ENCODE results near the gene AATF. TPM values are rescaled to one million over a fixed set of nuclear protein-coding genes. Genes with fewer than 3 reads are reported as not detected.

Gene AATF
- total RNA-seq, 1 donor from 2014 or later, result 101 TPM

GRCh38 chr17:36980280-36980761, 31.6 kb downstream of the AATF start:
- Mint-ChIP-seq H3K4me1 (ENCODE audit: low read depth) (peaks cover 13% of the 10 kb centered on the region), H3K27ac (no peak overlapping the region), H3K9me3 (no peaks in the 10 kb centered on the region), H3K27me3 (ENCODE audit: low read depth) (no peaks in the 10 kb centered on the region), H3K4me3 (ENCODE audit: low read depth) (no peak overlapping the region), H3K36me3 (ENCODE audit: low read depth) (peaks cover 37% of the 10 kb centered on the region)
- DNase-seq (ENCODE audit: low spot score), result no peak
- intact Hi-C loops (cut with micrococcal nuclease), result no loop called here

GRCh38 chr17:36983618-36984017, 34.9 kb downstream of the AATF start:
- Mint-ChIP-seq H3K27me3 (ENCODE audit: low read depth) (no peaks in the 10 kb centered on the region), H3K9me3 (no peaks in the 10 kb centered on the region), H3K4me1 (ENCODE audit: low read depth) (peaks cover 6% of the 10 kb centered on the region), H3K36me3 (ENCODE audit: low read depth) (peaks cover 49% of the 10 kb centered on the region), H3K4me3 (ENCODE audit: low read depth) (no peak overlapping the region), H3K27ac (no peak overlapping the region)
- no peak for DNase-seq (ENCODE audit: low spot score)
- intact Hi-C loops (cut with micrococcal nuclease), result no loop called here

- H3K4me3 Mint-ChIP-seq (ENCODE audit: low read depth), result no peak overlapping the region
Measured at GRCh38 chr17:36989173-36989572, 40.4 kb downstream of the AATF start.

GRCh38 chr17:36992701-36993100, 43.9 kb downstream of the AATF start:
- Mint-ChIP-seq H3K27ac (no peak overlapping the region), H3K27me3 (ENCODE audit: low read depth) (no peaks in the 10 kb centered on the region), H3K4me1 (ENCODE audit: low read depth) (no peaks in the 10 kb centered on the region), H3K4me3 (ENCODE audit: low read depth) (no peak overlapping the region), H3K36me3 (ENCODE audit: low read depth) (peaks cover 74% of the 10 kb centered on the region), H3K9me3 (peaks cover 5% of the 10 kb centered on the region)
- DNase-seq (ENCODE audit: low spot score), result no peak
- intact Hi-C loops (cut with micrococcal nuclease), result no loop called here

More at GRCh38 chr17:36989173-36989572, 40.4 kb downstream of the AATF start:
- Mint-ChIP-seq H3K27ac (no peak overlapping the region), H3K27me3 (ENCODE audit: low read depth) (no peaks in the 10 kb centered on the region), H3K4me1 (ENCODE audit: low read depth) (no peaks in the 10 kb centered on the region), H3K36me3 (ENCODE audit: low read depth) (peaks cover 58% of the 10 kb centered on the region), H3K9me3 (no peaks in the 10 kb centered on the region)
- no peak for DNase-seq (ENCODE audit: low spot score)
- intact Hi-C loops (cut with micrococcal nuclease), result no loop called here

GRCh38 chr17:36993227-36993626, 44.5 kb downstream of the AATF start:
- Mint-ChIP-seq H3K27ac (no peak overlapping the region), H3K27me3 (ENCODE audit: low read depth) (no peaks in the 10 kb centered on the region), H3K36me3 (ENCODE audit: low read depth) (peaks cover 76% of the 10 kb centered on the region), H3K4me3 (ENCODE audit: low read depth) (no peak overlapping the region), H3K4me1 (ENCODE audit: low read depth) (no peaks in the 10 kb centered on the region), H3K9me3 (peaks cover 5% of the 10 kb centered on the region)
- no peak for DNase-seq (ENCODE audit: low spot score)
- intact Hi-C loops (cut with micrococcal nuclease), result no loop called here

GRCh38 chr17:36994438-36994837, 45.7 kb downstream of the AATF start:
- intact Hi-C loops (cut with micrococcal nuclease), result no loop called here
- H3K4me1 Mint-ChIP-seq (ENCODE audit: low read depth), result no peaks in the 10 kb centered on the region
- H3K4me3 Mint-ChIP-seq (ENCODE audit: low read depth), result no peak overlapping the region
- DNase-seq (ENCODE audit: low spot score), result no peak
- no peak overlapping the region for H3K27ac Mint-ChIP-seq
- H3K36me3 Mint-ChIP-seq (ENCODE audit: low read depth), result peaks cover 75% of the 10 kb centered on the region
- H3K27me3 Mint-ChIP-seq (ENCODE audit: low read depth), result no peaks in the 10 kb centered on the region
- H3K9me3 Mint-ChIP-seq, result peaks cover 6% of the 10 kb centered on the region

- Mint-ChIP-seq H3K36me3 (ENCODE audit: low read depth) (peaks cover 79% of the 10 kb centered on the region), H3K27me3 (ENCODE audit: low read depth) (no peaks in the 10 kb centered on the region), H3K9me3 (peaks cover 28% of the 10 kb centered on the region), H3K4me1 (ENCODE audit: low read depth) (no peaks in the 10 kb centered on the region), H3K4me3 (ENCODE audit: low read depth) (no peak overlapping the region), H3K27ac (no peak overlapping the region)
- intact Hi-C loops (cut with micrococcal nuclease), result no loop called here
- DNase-seq (ENCODE audit: low spot score), result no peak
Measured at GRCh38 chr17:36999471-36999870, 50.7 kb downstream of the AATF start.

- Mint-ChIP-seq H3K4me3 (ENCODE audit: low read depth) (no peak overlapping the region), H3K36me3 (ENCODE audit: low read depth) (peaks cover 13% of the 10 kb centered on the region), H3K27ac (no peak overlapping the region), H3K9me3 (no peaks in the 10 kb centered on the region), H3K4me1 (ENCODE audit: low read depth) (no peaks in the 10 kb centered on the region), H3K27me3 (ENCODE audit: low read depth) (no peaks in the 10 kb centered on the region)
- no peak for DNase-seq (ENCODE audit: low spot score)
- intact Hi-C loops (cut with micrococcal nuclease), result no loop called here
Measured at GRCh38 chr17:37016780-37017179, 68.0 kb downstream of the AATF start.

- no peak overlapping the region for H3K27ac Mint-ChIP-seq
- DNase-seq (ENCODE audit: low spot score), result no peak
- H3K36me3 Mint-ChIP-seq (ENCODE audit: low read depth), result peaks cover 19% of the 10 kb centered on the region
- H3K4me1 Mint-ChIP-seq (ENCODE audit: low read depth), result no peaks in the 10 kb centered on the region
- H3K27me3 Mint-ChIP-seq (ENCODE audit: low read depth), result no peaks in the 10 kb centered on the region
- intact Hi-C loops (cut with micrococcal nuclease), result no loop called here
- no peak overlapping the region for H3K4me3 Mint-ChIP-seq (ENCODE audit: low read depth)
- H3K9me3 Mint-ChIP-seq, result no peaks in the 10 kb centered on the region
Measured at GRCh38 chr17:37017404-37017803, 68.7 kb downstream of the AATF start.

- no peak overlapping the region for H3K27ac Mint-ChIP-seq
- H3K4me1 Mint-ChIP-seq (ENCODE audit: low read depth), result peaks cover 13% of the 10 kb centered on the region
- peaks cover 36% of the 10 kb centered on the region for H3K36me3 Mint-ChIP-seq (ENCODE audit: low read depth)
- DNase-seq (ENCODE audit: low spot score), result no peak
- H3K4me3 Mint-ChIP-seq (ENCODE audit: low read depth), result no peak overlapping the region
- H3K9me3 Mint-ChIP-seq, result no peaks in the 10 kb centered on the region
- intact Hi-C loops (cut with micrococcal nuclease), result no loop called here
- H3K27me3 Mint-ChIP-seq (ENCODE audit: low read depth), result no peaks in the 10 kb centered on the region
Measured at GRCh38 chr17:37019117-37019740, 70.5 kb downstream of the AATF start.

- H3K4me1 Mint-ChIP-seq (ENCODE audit: low read depth), result peaks cover 16% of the 10 kb centered on the region
- H3K9me3 Mint-ChIP-seq, result no peaks in the 10 kb centered on the region
- no peak overlapping the region for H3K27ac Mint-ChIP-seq
- no peak for DNase-seq (ENCODE audit: low spot score)
- no peak overlapping the region for H3K4me3 Mint-ChIP-seq (ENCODE audit: low read depth)
- intact Hi-C loops (cut with micrococcal nuclease), result no loop called here
- peaks cover 39% of the 10 kb centered on the region for H3K36me3 Mint-ChIP-seq (ENCODE audit: low read depth)
- no peaks in the 10 kb centered on the region for H3K27me3 Mint-ChIP-seq (ENCODE audit: low read depth)
Measured at GRCh38 chr17:37019741-37020129, 71.0 kb downstream of the AATF start.

- Mint-ChIP-seq H3K9me3 (no peaks in the 10 kb centered on the region), H3K27ac (no peak overlapping the region)
Measured at GRCh38 chr17:37024181-37024637, 75.5 kb downstream of the AATF start.

GRCh38 chr17:37025238-37025637, 76.5 kb downstream of the AATF start:
- Mint-ChIP-seq H3K9me3 (no peaks in the 10 kb centered on the region), H3K27ac (peak overlapping the region; percentile 53), H3K4me3 (ENCODE audit: low read depth) (no peak overlapping the region), H3K4me1 (ENCODE audit: low read depth) (peaks cover 36% of the 10 kb centered on the region), H3K36me3 (ENCODE audit: low read depth) (peaks cover 34% of the 10 kb centered on the region), H3K27me3 (ENCODE audit: low read depth) (no peaks in the 10 kb centered on the region)
- intact Hi-C loops (cut with micrococcal nuclease), result loop anchor here (5.0 kb wide), 1 partner anchor 78 kb away; the partner anchor contains the start of gene AATF
- DNase-seq (ENCODE audit: low spot score), result no peak

More at GRCh38 chr17:37024181-37024637, 75.5 kb downstream of the AATF start:
- Mint-ChIP-seq H3K27me3 (ENCODE audit: low read depth) (no peaks in the 10 kb centered on the region), H3K4me1 (ENCODE audit: low read depth) (peaks cover 36% of the 10 kb centered on the region), H3K4me3 (ENCODE audit: low read depth) (no peak overlapping the region), H3K36me3 (ENCODE audit: low read depth) (peaks cover 34% of the 10 kb centered on the region)
- intact Hi-C loops (cut with micrococcal nuclease), result no loop called here
- DNase-seq (ENCODE audit: low spot score), result no peak

Measured in activated T-helper 2 cell treated with anti-CD3 and anti-CD28 coated beads, Interferon-gamma antibody, Interleukin-2, Interleukin-4, amounts not matched to agents 10 μg/mL and 5 μg/mL and 100 μg/mL, durations not matched to agents 14 hours and 24 hours and 36 hours (primary cell).